Liver (tissue), 9 donors: ENCODE data around the gene MEP1B. TPM values are rescaled to one million over a fixed set of nuclear protein-coding genes. Genes with fewer than 3 reads are reported as not detected.

ENCODE experiments used
- DNase-seq: peaks from one replicate; pipeline ENCODE4 v3.0.0-alpha.2; 2017; ENCODE audit warnings: low spot score
- H3K27ac ChIP-seq, 2 donors: one replicate each; pipeline ENCODE4 v1.7.0; 2013; ENCODE audit warnings: inconsistent platforms in 2 of 2, low read length in 2 of 2, control low read depth in 1 of 2, low read depth in 1 of 2, mild to moderate bottlenecking in 1 of 2
- H3K27me3 ChIP-seq, 4 donors: one replicate each; pipeline versions ENCODE4 v1.6.1 to v1.7.0; 2013; ENCODE audit warnings: low read length in 3 of 4, inconsistent platforms in 1 of 4, mild to moderate bottlenecking in 1 of 4, moderate library complexity in 1 of 4; ENCODE audit not compliant: control insufficient read depth in 4 of 4, insufficient read depth in 4 of 4
- H3K36me3 ChIP-seq, 4 donors: one replicate each; pipeline versions ENCODE4 v1.6.1 to v1.7.0; 2013; ENCODE audit warnings: low read length in 3 of 4, mild to moderate bottlenecking in 3 of 4, low read depth in 1 of 4, moderate library complexity in 1 of 4; ENCODE audit not compliant: control insufficient read depth in 4 of 4, insufficient read depth in 3 of 4
- H3K4me1 ChIP-seq, 4 donors: one replicate each; pipeline versions ENCODE4 v1.6.1 to v1.7.0; 2013; ENCODE audit warnings: low read length in 3 of 4, mild to moderate bottlenecking in 3 of 4, moderate library complexity in 1 of 4; ENCODE audit not compliant: control insufficient read depth in 4 of 4, insufficient read depth in 4 of 4
- H3K4me3 ChIP-seq, 3 donors: one replicate each; pipeline versions ENCODE4 v1.6.1 to v1.7.0; 2013; ENCODE audit warnings: low read length in 3 of 3, control low read depth in 1 of 3, low read depth in 1 of 3, mild to moderate bottlenecking in 1 of 3
- H3K9ac ChIP-seq, 2 donors: one replicate each; pipeline ENCODE4 v1.7.0; 2013; ENCODE audit warnings: low read length in 2 of 2, mild to moderate bottlenecking in 2 of 2, moderate library complexity in 2 of 2, control low read depth in 1 of 2, low read depth in 1 of 2
- H3K9me3 ChIP-seq, 4 donors: one replicate each; pipeline versions ENCODE4 v1.6.1 to v1.7.0; 2013; ENCODE audit warnings: low read length in 3 of 4; ENCODE audit not compliant: control insufficient read depth in 4 of 4
- EGR1 ChIP-seq, 2 donors: IDR thresholded peaks; 2 replicates each; pipeline ENCODE4 v1.6.1; 2016 to 2018; ENCODE audit warnings: antibody characterized with exemption in 2 of 2, low read depth in 2 of 2
- FOXA1 ChIP-seq: IDR thresholded peaks from 2 replicates; pipeline ENCODE4 v1.6.1; 2016; ENCODE audit warnings: antibody characterized with exemption
- FOXA2 ChIP-seq: IDR thresholded peaks from 2 replicates; pipeline ENCODE4 v1.6.1; 2016; ENCODE audit warnings: antibody characterized with exemption
- GABPA ChIP-seq, 2 donors: IDR thresholded peaks in 1 of 2; conservative IDR thresholded peaks in 1 of 2; 2 replicates each; pipeline ENCODE4 v1.6.1; 2016; ENCODE audit warnings: antibody characterized with exemption in 2 of 2, mild to moderate bottlenecking in 1 of 2, moderate library complexity in 1 of 2
- HNF4A ChIP-seq, 2 donors: conservative IDR thresholded peaks; 2 replicates each; pipeline ENCODE4 v1.6.1; 2016; ENCODE audit warnings: antibody characterized with exemption in 2 of 2, mild to moderate bottlenecking in 2 of 2
- HNF4G ChIP-seq: IDR thresholded peaks from 2 replicates; pipeline ENCODE4 v1.6.1; 2016; ENCODE audit warnings: antibody characterized with exemption
- JUND ChIP-seq, 2 donors: IDR thresholded peaks; 2 replicates each; pipeline ENCODE4 v1.6.1; 2016; ENCODE audit warnings: antibody characterized with exemption in 2 of 2
- NR2F2 ChIP-seq: IDR thresholded peaks from 2 replicates; pipeline ENCODE4 v1.6.1; 2016; ENCODE audit warnings: antibody characterized with exemption
- RAD21 ChIP-seq, 2 donors: IDR thresholded peaks; 2 replicates each; pipeline ENCODE4 v1.6.1; 2016; ENCODE audit warnings: antibody characterized with exemption in 2 of 2, mild to moderate bottlenecking in 2 of 2
- RXRA ChIP-seq, 2 donors: IDR thresholded peaks; 2 replicates each; pipeline ENCODE4 v1.6.1; 2017 to 2018; ENCODE audit warnings: antibody characterized with exemption in 2 of 2, mild to moderate bottlenecking in 1 of 2
- YY1 ChIP-seq: IDR thresholded peaks from 2 replicates; pipeline ENCODE4 v1.6.1; 2016; ENCODE audit warnings: antibody characterized with exemption, mild to moderate bottlenecking
- WGBS: extraction: QIAGEN DNeasy Blood & Tissue Kit; methylation state at CpG from one replicate; pipeline ENCODE4 v1.1.7; 2013; 5-methylcytosine and 5-hydroxymethylcytosine counted together
- polyA plus RNA-seq, 2 donors: library from polyadenylated mRNA; stranded (reverse) in 1 of 2; unstranded in 1 of 2; fragments of 200-250 nt in 1 of 2; fragments of >200 nt in 1 of 2; fragmentation: Nextera tagmentation in 1 of 2; extraction: Ambion mirVana in 1 of 2; gene quantifications; one replicate each; pipeline versions ENCODE4 v1.2.1 to v1.2.3, GENCODE V29; 2013 to 2015
- total RNA-seq, 2 donors: library from RNA; depleted of rRNA; stranded (reverse); fragments of >200 nt; gene quantifications; one replicate each; pipeline ENCODE4 v1.2.3, GENCODE V29; 2014
- TF ChIP-seq, protein P1 (sequence below): IDR thresholded peaks from 2 replicates; pipeline ENCODE4 v1.6.1; 2016; ENCODE audit warnings: antibody characterized with exemption, mild to moderate bottlenecking
- TF ChIP-seq, protein P2 (sequence below): IDR thresholded peaks from 2 replicates; pipeline ENCODE4 v1.6.1; 2016; ENCODE audit warnings: antibody characterized with exemption
- TF ChIP-seq, protein P3 (sequence below): IDR thresholded peaks from 2 replicates; pipeline ENCODE4 v1.6.1; 2016; ENCODE audit warnings: antibody characterized with exemption
- TF ChIP-seq, protein P4 (sequence below): IDR thresholded peaks from 2 replicates; pipeline ENCODE4 v1.6.1; 2016; ENCODE audit warnings: antibody characterized with exemption
- TF ChIP-seq, protein P5 (sequence below): fragments of 150-350 bp; IDR thresholded peaks from 2 replicates; pipeline ENCODE4 v1.5.1; 2017; ENCODE audit warnings: improper control_type of control experiment, low read depth, low read length; ENCODE audit not compliant: missing input control
- donor health status: healthy.
- donor health status: healthy.
- donor health status: healthy.
- donor health status: healthy.
- donor health status: healthy.

MEP1B gene
- total and polyA plus RNA-seq, 4 donors = 0.08 to 0.11 (median 0.09) TPM; not detected in 1

DNA sequence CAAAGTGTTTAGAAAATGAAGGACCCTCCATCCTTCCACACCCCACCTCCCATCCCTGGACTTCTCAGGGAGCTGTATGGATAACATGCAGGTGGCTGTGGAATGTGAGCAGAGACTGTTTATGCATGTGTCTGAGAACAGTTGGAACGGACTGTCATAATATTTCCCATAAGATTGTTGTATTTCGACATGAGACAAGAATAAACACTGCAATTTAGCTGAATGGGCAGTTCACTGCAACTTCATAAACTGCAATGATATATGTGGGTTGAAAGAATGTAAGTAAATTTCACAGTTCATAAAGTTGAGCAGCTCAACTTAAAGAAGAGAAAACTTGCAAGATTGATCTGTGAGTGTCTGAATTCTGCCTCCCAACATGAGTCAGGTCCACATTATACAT, 74.6 kb downstream of the MEP1B start:
- no peaks in the 10 kb centered on the region for H3K9me3 ChIP-seq
- WGBS = 83% methylated on average over 2 of the region's 2 CpGs
- no peak overlapping the region for H3K4me3 ChIP-seq
- TF ChIP-seq, protein P1, sequence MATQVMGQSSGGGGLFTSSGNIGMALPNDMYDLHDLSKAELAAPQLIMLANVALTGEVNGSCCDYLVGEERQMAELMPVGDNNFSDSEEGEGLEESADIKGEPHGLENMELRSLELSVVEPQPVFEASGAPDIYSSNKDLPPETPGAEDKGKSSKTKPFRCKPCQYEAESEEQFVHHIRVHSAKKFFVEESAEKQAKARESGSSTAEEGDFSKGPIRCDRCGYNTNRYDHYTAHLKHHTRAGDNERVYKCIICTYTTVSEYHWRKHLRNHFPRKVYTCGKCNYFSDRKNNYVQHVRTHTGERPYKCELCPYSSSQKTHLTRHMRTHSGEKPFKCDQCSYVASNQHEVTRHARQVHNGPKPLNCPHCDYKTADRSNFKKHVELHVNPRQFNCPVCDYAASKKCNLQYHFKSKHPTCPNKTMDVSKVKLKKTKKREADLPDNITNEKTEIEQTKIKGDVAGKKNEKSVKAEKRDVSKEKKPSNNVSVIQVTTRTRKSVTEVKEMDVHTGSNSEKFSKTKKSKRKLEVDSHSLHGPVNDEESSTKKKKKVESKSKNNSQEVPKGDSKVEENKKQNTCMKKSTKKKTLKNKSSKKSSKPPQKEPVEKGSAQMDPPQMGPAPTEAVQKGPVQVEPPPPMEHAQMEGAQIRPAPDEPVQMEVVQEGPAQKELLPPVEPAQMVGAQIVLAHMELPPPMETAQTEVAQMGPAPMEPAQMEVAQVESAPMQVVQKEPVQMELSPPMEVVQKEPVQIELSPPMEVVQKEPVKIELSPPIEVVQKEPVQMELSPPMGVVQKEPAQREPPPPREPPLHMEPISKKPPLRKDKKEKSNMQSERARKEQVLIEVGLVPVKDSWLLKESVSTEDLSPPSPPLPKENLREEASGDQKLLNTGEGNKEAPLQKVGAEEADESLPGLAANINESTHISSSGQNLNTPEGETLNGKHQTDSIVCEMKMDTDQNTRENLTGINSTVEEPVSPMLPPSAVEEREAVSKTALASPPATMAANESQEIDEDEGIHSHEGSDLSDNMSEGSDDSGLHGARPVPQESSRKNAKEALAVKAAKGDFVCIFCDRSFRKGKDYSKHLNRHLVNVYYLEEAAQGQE = no peak
- TF ChIP-seq HNF4A (conservative IDR thresholded peaks at IDR 0.05) (no peak), JUND (IDR thresholded peaks at IDR 0.05) (no peak), FOXA1 (no peak), RXRA (IDR thresholded peaks at IDR 0.05) (no peak), FOXA2 (no peak), GABPA (IDR thresholded peaks at IDR 0.05 in 1 of 2, conservative IDR thresholded peaks at IDR 0.05 in 1 of 2) (no peak), EGR1 (IDR thresholded peaks at IDR 0.05; ENCODE audit: low read depth in 2 of 2) (no peak), NR2F2 (no peak), YY1 (no peak), HNF4G (no peak), RAD21 (IDR thresholded peaks at IDR 0.05) (no peak)
- TF ChIP-seq, protein P2, sequence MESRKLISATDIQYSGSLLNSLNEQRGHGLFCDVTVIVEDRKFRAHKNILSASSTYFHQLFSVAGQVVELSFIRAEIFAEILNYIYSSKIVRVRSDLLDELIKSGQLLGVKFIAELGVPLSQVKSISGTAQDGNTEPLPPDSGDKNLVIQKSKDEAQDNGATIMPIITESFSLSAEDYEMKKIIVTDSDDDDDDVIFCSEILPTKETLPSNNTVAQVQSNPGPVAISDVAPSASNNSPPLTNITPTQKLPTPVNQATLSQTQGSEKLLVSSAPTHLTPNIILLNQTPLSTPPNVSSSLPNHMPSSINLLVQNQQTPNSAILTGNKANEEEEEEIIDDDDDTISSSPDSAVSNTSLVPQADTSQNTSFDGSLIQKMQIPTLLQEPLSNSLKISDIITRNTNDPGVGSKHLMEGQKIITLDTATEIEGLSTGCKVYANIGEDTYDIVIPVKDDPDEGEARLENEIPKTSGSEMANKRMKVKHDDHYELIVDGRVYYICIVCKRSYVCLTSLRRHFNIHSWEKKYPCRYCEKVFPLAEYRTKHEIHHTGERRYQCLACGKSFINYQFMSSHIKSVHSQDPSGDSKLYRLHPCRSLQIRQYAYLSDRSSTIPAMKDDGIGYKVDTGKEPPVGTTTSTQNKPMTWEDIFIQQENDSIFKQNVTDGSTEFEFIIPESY = no peak
- TF ChIP-seq, protein P3, sequence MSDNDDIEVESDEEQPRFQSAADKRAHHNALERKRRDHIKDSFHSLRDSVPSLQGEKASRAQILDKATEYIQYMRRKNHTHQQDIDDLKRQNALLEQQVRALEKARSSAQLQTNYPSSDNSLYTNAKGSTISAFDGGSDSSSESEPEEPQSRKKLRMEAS = no peak
- no peak overlapping the region for H3K27ac ChIP-seq
- no peak for DNase-seq
- H3K27me3 ChIP-seq = no peaks in the 10 kb centered on the region
- no peak overlapping the region for H3K9ac ChIP-seq
- H3K36me3 ChIP-seq = peaks cover 8 to 12% (median 10%) of the 10 kb centered on the region in 4 donors
- H3K4me1 ChIP-seq = no peaks in the 10 kb centered on the region

DNA sequence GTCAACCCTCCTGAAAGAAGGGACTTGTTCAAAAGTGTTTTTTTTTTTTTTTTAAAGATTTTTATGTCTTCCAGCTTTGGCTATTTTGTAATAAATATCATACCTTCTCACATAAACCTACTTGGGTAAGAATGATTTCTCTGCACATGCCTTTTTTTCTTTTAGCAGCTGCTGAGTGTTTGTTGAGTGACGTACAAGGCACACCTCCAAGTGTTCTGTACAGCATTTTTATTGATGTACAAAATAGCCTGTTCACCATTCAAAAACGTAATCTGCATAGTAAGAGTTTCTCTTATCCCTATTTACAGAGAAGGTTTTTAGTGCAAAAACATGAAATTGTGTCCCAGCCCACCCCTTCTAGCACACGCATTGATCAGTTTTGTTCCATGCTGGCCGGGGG, 77.6 kb downstream of the MEP1B start:
- no peak for DNase-seq
- Histone ChIP-seq H3K4me1 (peaks cover 0 to 2% (median 0%) of the 10 kb centered on the region in 4 donors), H3K27ac (no peak overlapping the region), H3K9me3 (no peaks in the 10 kb centered on the region), H3K9ac (no peak overlapping the region), H3K4me3 (no peak overlapping the region), H3K36me3 (peaks cover 8 to 19% (median 16%) of the 10 kb centered on the region in 4 donors), H3K27me3 (no peaks in the 10 kb centered on the region)
- 88% methylated on average over 4 of the region's 4 CpGs for WGBS
- TF ChIP-seq FOXA1 (no peak), RAD21 (IDR thresholded peaks at IDR 0.05) (no peak), EGR1 (IDR thresholded peaks at IDR 0.05; ENCODE audit: low read depth in 2 of 2) (no peak), HNF4G (no peak), GABPA (IDR thresholded peaks at IDR 0.05 in 1 of 2, conservative IDR thresholded peaks at IDR 0.05 in 1 of 2) (no peak), NR2F2 (no peak), RXRA (IDR thresholded peaks at IDR 0.05) (no peak), FOXA2 (no peak), HNF4A (conservative IDR thresholded peaks at IDR 0.05) (no peak)
- TF ChIP-seq, protein P3 = no peak
- TF ChIP-seq, protein P4, sequence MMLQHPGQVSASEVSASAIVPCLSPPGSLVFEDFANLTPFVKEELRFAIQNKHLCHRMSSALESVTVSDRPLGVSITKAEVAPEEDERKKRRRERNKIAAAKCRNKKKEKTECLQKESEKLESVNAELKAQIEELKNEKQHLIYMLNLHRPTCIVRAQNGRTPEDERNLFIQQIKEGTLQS = no peak
- TF ChIP-seq, protein P2 = no peak
- TF ChIP-seq, protein P5, sequence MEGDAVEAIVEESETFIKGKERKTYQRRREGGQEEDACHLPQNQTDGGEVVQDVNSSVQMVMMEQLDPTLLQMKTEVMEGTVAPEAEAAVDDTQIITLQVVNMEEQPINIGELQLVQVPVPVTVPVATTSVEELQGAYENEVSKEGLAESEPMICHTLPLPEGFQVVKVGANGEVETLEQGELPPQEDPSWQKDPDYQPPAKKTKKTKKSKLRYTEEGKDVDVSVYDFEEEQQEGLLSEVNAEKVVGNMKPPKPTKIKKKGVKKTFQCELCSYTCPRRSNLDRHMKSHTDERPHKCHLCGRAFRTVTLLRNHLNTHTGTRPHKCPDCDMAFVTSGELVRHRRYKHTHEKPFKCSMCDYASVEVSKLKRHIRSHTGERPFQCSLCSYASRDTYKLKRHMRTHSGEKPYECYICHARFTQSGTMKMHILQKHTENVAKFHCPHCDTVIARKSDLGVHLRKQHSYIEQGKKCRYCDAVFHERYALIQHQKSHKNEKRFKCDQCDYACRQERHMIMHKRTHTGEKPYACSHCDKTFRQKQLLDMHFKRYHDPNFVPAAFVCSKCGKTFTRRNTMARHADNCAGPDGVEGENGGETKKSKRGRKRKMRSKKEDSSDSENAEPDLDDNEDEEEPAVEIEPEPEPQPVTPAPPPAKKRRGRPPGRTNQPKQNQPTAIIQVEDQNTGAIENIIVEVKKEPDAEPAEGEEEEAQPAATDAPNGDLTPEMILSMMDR = no peak
- TF ChIP-seq, protein P1 = no peak
